B cell (primary cell): ENCODE results near the gene WDR5. TPM values are rescaled to one million over a fixed set of nuclear protein-coding genes. Genes with fewer than 3 reads are reported as not detected.

Source experiments
- ATAC-seq: fragments of 200-7000 bp; cut with Tn5 transposase; one replicate; pipeline ENCODE4 v1.10.0; 2021; ENCODE audit warnings: low read depth, mild to moderate bottlenecking, moderate number of reproducible peaks, moderate library complexity
- CTCF ChIA-PET: fragments of 350-600 bp; sonication (Branson Sonifier 250); formaldehyde crosslinking; loops from one replicate; lab custom pipeline; 2021; ENCODE audit warnings: antibody characterized with exemption, inconsistent platforms; lab: Charles Lee
- POLR2A ChIA-PET: fragments of 350-600 bp; sonication (Branson Sonifier 250); formaldehyde crosslinking; loops from one replicate; lab custom pipeline; 2021; ENCODE audit warnings: antibody characterized with exemption; lab: Charles Lee
- DNase-seq: peaks from one replicate; pipeline ENCODE4 v3.0.0; 2013
- H2AFZ ChIP-seq: 2 replicates; pipeline ENCODE4 v1.6.1; 2012; ENCODE audit warnings: mild to moderate bottlenecking, low read depth, low read length; ENCODE audit not compliant: insufficient read depth, poor library complexity, severe bottlenecking
- H3K27ac ChIP-seq, 2 donors: 1 replicate in 1 of 2; 2 replicates in 1 of 2; pipeline ENCODE4 v1.5.1; 2012 to 2013; ENCODE audit warnings: low read length in 2 of 2, mild to moderate bottlenecking in 2 of 2, moderate library complexity in 1 of 2
- H3K27me3 ChIP-seq, 4 experiments: fragments of 200-600 bp in 1 of 4; sonication (generic) in 1 of 4; replicated peaks in 1 of 4; 1 replicate in 2 of 4; 2 replicates in 2 of 4; pipeline versions ENCODE4 v1.6.1 to v1.7.0; 2013 to 2016; ENCODE audit warnings: low read length in 3 of 4, mild to moderate bottlenecking in 2 of 4, mixed read lengths in 1 of 4, moderate library complexity in 1 of 4; ENCODE audit not compliant: insufficient read depth in 4 of 4, control insufficient read depth in 3 of 4; ENCODE audit errors: control extremely low read depth in 1 of 4
- H3K36me3 ChIP-seq, 2 experiments: replicated peaks in 1 of 2; 1 replicate in 1 of 2; 2 replicates in 1 of 2; pipeline versions ENCODE4 v1.6.1 to v1.7.1; 2013; ENCODE audit warnings: low read length in 1 of 2; ENCODE audit not compliant: insufficient read depth in 2 of 2, control insufficient read depth in 1 of 2; ENCODE audit errors: control extremely low read depth in 1 of 2, extremely low read depth in 1 of 2
- H3K4me1 ChIP-seq, 2 donors: fragments of 200-600 bp in 1 of 2; sonication (generic) in 1 of 2; 1 replicate in 1 of 2; 2 replicates in 1 of 2; pipeline versions ENCODE4 v1.5.1 to v1.6.1; 2013 to 2017; ENCODE audit warnings: low read length in 2 of 2; ENCODE audit not compliant: control insufficient read depth in 2 of 2, insufficient read depth in 2 of 2
- H3K4me2 ChIP-seq: replicated peaks from 2 replicates; pipeline ENCODE3; 2012; ENCODE audit warnings: mild to moderate bottlenecking, low read depth, low read length; ENCODE audit not compliant: poor library complexity, severe bottlenecking
- H3K4me3 ChIP-seq, 5 experiments: fragments of 200-600 bp in 1 of 5; sonication (generic) in 1 of 5; 1 replicate in 3 of 5; 2 replicates in 2 of 5; pipeline versions ENCODE4 v1.5.1 to v1.7.0; 2011 to 2016; ENCODE audit warnings: low read length in 4 of 5, mild to moderate bottlenecking in 4 of 5, low read depth in 2 of 5, control low read depth in 1 of 5, moderate library complexity in 1 of 5; ENCODE audit not compliant: insufficient read depth in 1 of 5; ENCODE audit errors: control extremely low read depth in 1 of 5, extremely low read depth in 1 of 5
- H3K79me2 ChIP-seq: fragments of 200-600 bp; sonication (generic); one replicate; pipeline ENCODE4 v1.6.0; 2016; ENCODE audit warnings: low read length; ENCODE audit not compliant: control insufficient read depth, insufficient read depth
- H3K9ac ChIP-seq: fragments of 200-600 bp; sonication (generic); 2 replicates; pipeline ENCODE4 v1.6.1; 2017; ENCODE audit warnings: mild to moderate bottlenecking, low read length, moderate library complexity
- H3K9me3 ChIP-seq, 3 donors: one replicate each; pipeline versions ENCODE4 v1.6.1 to v1.7.1; 2013; ENCODE audit warnings: low read length in 2 of 3; ENCODE audit not compliant: control insufficient read depth in 2 of 3, insufficient read depth in 1 of 3; ENCODE audit errors: control extremely low read depth in 1 of 3
- H4K20me1 ChIP-seq: 2 replicates; pipeline ENCODE4 v1.6.0; 2012; ENCODE audit warnings: mild to moderate bottlenecking, low read length; ENCODE audit not compliant: insufficient read depth, control insufficient read depth, poor library complexity, severe bottlenecking
- H3K27ac Mint-ChIP-seq: one replicate; pipeline ENCODE4 v1.8.0; 2021; ENCODE audit warnings: mixed read lengths
- H3K27me3 Mint-ChIP-seq: one replicate; pipeline ENCODE4 v1.8.0; 2021; ENCODE audit warnings: mixed read lengths
- H3K4me1 Mint-ChIP-seq: one replicate; pipeline ENCODE4 v1.8.0; 2021; ENCODE audit warnings: mixed read lengths
- H3K4me3 Mint-ChIP-seq: one replicate; pipeline ENCODE4 v1.8.0; 2021; ENCODE audit warnings: mixed read lengths
- H3K9me3 Mint-ChIP-seq: one replicate; pipeline ENCODE4 v1.8.0; 2022; ENCODE audit warnings: mixed read lengths; ENCODE audit not compliant: insufficient read depth
- CTCF ChIP-seq: fragments of 200-600 bp; IDR thresholded peaks from one replicate; pipeline ENCODE4 v1.8.0; 2022; ENCODE audit warnings: antibody characterized with exemption, mild to moderate bottlenecking
- EZH2 ChIP-seq: IDR thresholded peaks from 2 replicates; pipeline ENCODE4 v1.6.1; 2012; ENCODE audit warnings: borderline replicate concordance, low read depth, mild to moderate bottlenecking, moderate library complexity, low read length; ENCODE audit not compliant: insufficient read depth, poor library complexity, severe bottlenecking
- WGBS: methylation state at CpG from one replicate; pipeline ENCODE4 v1.1.5; 2013; ENCODE audit warnings: missing lambda C conversion rate; ENCODE audit not compliant: insufficient coverage; 5-methylcytosine and 5-hydroxymethylcytosine counted together
- intact Hi-C: fragments of 100-400 bp; cut with micrococcal nuclease; formaldehyde crosslinking; loops from one replicate; pipeline ENCODE4 v1.10.0; 2022
- polyA plus RNA-seq: library from polyadenylated mRNA; depleted of rRNA; stranded (reverse); fragments of >200 nt; gene quantifications from 2 replicates; pipeline ENCODE4 v1.2.3, GENCODE V29; 2012
- total RNA-seq, 2 donors: library from RNA; stranded (reverse); fragments of 120-200 nt in 1 of 2; gene quantifications; 1 replicate in 1 of 2; 2 replicates in 1 of 2; pipeline versions ENCODE4 v1.2.3 to v1.2.4, GENCODE V29; 2013 to 2022

WDR5 gene
- total and polyA plus RNA-seq, 2 donors (not counting 1 experiment from before 2014, with no cell fraction given): 18.0 to 23.8 TPM

GRCh38 chr9:134190232-134191121 lies 54.6 kb downstream of the WDR5 start:
- Histone ChIP-seq H4K20me1 (no peaks in the 10 kb centered on the region), H3K4me3 (no peak overlapping the region), H3K27me3 (peaks cover 0 to 9% (median 0%) of the 10 kb centered on the region in 4 experiments), H3K36me3 (no peaks in the 10 kb centered on the region), H3K27ac (no peak overlapping the region), H3K79me2 (no peaks in the 10 kb centered on the region), H3K9ac (no peak overlapping the region), H3K4me2 (no peak overlapping the region), H3K4me1 (peaks cover 13 to 15% of the 10 kb centered on the region in 2 donors), H2AFZ (no peak overlapping the region), H3K9me3 (no peaks in the 10 kb centered on the region)
- no peak overlapping the region for H3K4me3 Mint-ChIP-seq
- H3K9me3 Mint-ChIP-seq: no peaks in the 10 kb centered on the region
- TF ChIP-seq CTCF: no peak
- no peak for TF ChIP-seq EZH2
- H3K27me3 Mint-ChIP-seq: peaks cover 15% of the 10 kb centered on the region
- 94% methylated on average over 28 of the region's 29 CpGs for WGBS
- ATAC-seq (no peak), DNase-seq (no peak)
- H3K27ac Mint-ChIP-seq: no peak overlapping the region
- POLR2A ChIA-PET: no interaction called here
- intact Hi-C loops: no loop called here
- H3K4me1 Mint-ChIP-seq: peaks cover 12% of the 10 kb centered on the region
- CTCF ChIA-PET: no interaction called here
